NCI-H748 treated with DMSO at 0.1 percent for 48 hours (cell line): ENCODE results near the gene EPHA3.
"Not testable (repeated sequence)": the region's sequence is repeated elsewhere in the genome, so short reads cannot be mapped to it uniquely, and the experiment has no call there.

Experiments
- DNase-seq: peaks from one replicate; lab custom pipeline; 2025; lab: John Stamatoyannopoulos, UW

Gene EPHA3

GRCh38 chr3:89287902-89288508, 180.6 kb downstream of the EPHA3 start:
- DNase-seq: no peak

GRCh38 chr3:89289574-89290190, 182.3 kb downstream of the EPHA3 start:
- no peak for DNase-seq

GRCh38 chr3:89297199-89297598, 189.8 kb downstream of the EPHA3 start:
- no peak for DNase-seq

DNA sequence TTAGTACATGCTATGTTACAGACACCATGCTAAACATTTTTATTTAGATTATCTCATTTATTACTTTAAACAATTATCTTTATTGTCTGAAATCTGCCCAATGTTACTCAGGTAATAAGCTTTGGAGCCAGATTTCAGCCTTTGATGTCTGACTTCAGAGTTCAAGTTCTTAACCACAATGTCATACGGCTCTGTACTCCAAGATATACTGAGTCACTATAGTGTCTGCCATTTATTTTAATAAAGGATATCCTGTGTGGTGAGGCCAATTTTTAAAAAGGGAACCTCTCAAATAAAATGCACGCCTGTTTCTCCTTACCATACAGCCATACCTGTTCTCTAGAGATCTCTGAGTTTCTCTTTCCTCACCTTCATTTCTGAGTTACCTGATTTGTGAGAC, 193.1 kb downstream of the EPHA3 start:
- no peak for DNase-seq

- DNase-seq: no peak
Measured at GRCh38 chr3:89300981-89301380, 193.6 kb downstream of the EPHA3 start.

- no peak for DNase-seq
Measured at GRCh38 chr3:89303701-89304100, 196.3 kb downstream of the EPHA3 start.

- no peak for DNase-seq
Measured at GRCh38 chr3:89306540-89306939, 199.1 kb downstream of the EPHA3 start.

DNA sequence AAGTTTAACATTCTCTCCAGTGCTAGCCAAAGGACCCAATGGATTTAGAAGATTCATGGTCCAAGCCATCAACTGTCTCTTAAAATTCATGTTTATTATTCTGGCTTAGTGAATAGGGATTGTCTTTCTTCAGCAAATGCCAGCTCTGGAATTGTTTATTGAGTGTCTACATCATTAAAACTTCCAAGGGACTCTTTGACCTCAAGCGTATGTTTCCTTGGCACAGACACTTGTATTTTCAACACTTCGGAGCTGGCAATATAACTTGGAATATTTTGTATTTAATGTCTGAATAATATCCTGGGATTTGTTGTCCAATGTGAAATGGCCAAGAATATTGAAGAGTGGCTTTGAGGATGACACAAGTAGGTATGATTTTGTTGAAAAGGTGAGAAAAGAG, 204.2 kb downstream of the EPHA3 start:
- DNase-seq: no peak

GRCh38 chr3:89312141-89312540, 204.7 kb downstream of the EPHA3 start:
- DNase-seq: no peak

DNA sequence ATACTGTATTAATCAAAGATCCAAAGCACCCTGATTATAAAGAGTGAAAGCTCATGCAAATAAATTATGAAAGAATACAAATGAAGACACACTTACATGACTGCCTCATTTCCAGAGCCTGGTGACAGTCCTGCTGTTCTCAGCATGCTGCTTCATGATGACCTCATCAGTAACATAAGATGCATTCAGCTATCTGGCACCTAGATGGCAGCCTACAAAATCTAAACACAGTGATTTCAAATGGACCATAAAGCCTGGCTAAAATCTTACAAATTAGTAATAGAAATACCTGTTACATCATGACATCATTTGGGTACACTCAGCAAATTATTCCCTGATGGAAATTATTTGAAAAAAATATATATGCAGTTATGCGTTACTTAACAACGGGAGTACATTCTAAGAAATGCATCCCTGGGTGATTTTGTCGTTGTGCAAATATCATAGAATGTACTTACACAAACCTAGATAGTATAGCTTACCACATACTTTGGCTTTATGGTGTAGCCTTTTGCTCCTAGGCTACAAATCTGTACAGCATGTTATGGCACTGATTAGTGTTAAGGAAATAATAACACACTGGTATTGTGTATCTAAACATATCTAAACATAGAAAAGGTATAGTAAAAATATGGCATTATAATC, 207.2 kb downstream of the EPHA3 start:
- DNase-seq: no peak

GRCh38 chr3:89315750-89316470, 208.5 kb downstream of the EPHA3 start:
- DNase-seq: no peak

DNA sequence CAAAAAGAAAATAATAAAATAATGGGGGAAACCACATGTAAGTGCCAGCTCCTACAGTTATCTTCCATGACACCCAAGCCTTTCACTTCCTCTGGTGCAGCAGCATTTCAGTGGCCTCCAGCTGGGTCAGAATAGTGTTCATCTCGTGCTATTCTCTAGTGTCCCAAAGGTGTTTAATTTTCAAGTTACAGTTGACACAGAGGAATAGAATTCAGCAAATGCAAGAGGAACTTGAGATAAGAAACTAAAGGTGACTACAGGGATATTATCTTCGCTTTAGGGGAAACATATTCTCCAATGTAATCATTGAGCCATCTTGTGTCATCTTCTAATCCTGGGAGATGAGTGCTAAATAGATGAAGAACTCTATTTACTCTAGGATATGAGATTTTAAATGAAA, 212.8 kb downstream of the EPHA3 start:
- DNase-seq: no peak

DNA sequence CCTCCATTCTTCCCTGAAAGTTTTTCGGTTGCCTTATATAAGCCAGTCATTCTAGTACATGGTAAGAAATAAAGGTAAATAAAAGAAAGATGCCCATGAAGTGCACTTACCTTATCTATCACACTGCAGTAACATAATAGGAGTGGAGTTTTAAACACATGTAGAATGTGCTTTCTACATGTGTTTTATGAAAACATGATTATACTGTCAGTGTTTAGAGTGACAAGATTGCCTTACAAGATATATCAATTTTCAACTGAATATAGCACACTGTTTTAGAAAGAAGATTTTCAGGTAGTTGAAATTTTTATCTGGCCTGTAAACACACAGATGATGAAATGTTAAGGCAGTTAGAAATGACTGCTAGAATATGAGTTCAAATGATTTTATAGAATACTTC, 219.6 kb downstream of the EPHA3 start:
- DNase-seq: no peak

GRCh38 chr3:89332386-89332785, 225.0 kb downstream of the EPHA3 start:
- no peak for DNase-seq

DNA sequence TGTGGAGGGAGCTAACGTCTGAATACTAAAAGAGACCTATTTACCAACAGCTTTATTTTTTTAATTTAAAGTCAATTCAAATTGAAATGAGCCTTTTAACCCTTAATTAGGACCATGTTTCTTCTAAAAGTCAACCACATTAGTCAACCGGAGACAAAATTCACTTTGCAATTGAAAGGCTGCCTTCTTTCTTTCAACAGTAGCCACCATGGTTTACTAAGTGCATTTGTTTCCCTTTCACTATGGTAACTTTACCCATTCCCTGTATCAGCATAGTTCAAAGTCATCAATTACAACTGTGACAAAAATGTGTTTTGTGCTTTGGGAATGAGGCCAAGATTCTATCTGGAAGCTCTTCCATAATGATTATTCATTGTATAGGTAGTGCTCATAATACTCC, 225.4 kb downstream of the EPHA3 start:
- DNase-seq: no peak

DNA sequence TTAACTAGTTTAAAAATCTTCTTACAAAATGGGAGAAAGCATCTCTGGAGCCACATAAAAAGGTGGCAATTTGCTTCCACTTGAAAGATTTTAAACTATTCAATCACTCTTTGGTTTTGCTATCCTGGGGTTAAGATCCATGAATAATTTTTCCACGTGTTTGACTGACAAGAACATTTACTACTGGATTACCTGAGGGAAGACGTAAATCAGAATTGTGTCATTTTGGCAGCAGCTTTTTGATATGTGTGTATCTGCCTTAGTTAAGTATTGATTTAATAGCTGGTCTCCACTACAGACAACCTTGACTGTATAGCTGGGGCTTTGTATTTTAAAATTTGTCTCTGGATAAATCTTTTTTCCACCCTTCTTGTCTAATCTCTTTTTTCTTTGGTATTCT, 228.3 kb downstream of the EPHA3 start:
- no peak for DNase-seq

DNA sequence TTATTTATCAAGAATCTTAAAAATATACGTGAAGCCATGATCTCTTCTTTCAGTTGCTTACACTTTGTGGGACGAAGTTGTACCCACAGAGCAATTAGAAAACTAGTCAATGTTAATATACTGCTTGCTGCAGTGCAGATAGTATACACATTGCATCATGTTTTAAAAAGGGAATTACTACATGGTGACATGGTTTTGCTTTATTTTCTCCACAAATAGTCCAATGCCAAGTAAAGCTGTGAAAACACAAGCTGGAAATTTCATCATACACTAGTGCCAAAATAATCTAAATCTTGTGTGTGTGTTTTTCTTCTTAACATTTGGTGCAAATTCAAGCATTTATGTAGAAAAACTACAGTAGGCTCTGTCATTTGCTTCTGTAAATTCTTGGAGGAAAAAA, 233.0 kb downstream of the EPHA3 start:
- no peak for DNase-seq

DNA sequence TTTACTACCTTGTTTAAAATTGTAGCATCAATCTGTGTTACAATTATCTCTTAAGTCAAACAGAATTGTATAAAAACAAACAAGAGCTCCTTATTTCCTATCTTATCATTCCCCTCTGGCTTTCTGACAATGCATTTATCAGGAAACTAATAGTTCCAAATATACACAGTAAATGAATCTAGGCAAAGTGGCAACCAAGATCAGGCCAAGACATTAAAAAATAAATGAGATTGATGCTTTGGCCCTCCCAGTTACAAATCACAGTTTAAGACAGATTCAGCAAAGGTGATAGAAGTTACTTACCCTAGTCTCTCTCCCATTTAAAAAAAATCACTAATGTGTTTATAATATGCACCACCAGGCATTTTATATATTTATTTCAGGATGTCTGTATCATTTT, 236.7 kb downstream of the EPHA3 start:
- DNase-seq: no peak

DNA sequence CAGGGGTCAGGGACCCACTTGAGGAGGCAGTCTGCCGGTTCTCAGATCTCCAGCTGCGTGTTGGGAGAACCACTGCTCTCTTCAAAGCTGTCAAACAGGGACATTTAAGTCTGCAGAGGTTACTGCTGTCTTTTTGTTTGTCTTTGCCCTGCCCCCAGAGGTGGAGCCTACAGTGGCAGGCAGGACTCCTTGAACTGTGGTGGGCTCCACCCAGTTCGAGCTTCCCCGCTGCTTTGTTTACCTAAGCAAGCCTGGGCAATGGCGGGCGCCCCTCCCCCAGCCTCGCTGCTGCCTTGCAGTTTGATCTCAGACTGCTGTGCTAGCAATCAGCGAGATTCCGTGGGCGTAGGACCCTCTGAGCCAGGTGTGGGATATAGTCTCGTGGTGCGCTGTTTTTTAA, 243.5 kb downstream of the EPHA3 start:
- DNase-seq: not testable (repeated sequence)

- no peak for DNase-seq
Measured at GRCh38 chr3:89353465-89353864, 246.0 kb downstream of the EPHA3 start.

GRCh38 chr3:89358281-89358680, 250.9 kb downstream of the EPHA3 start:
- DNase-seq: no peak

GRCh38 chr3:89360156-89360555, 252.7 kb downstream of the EPHA3 start:
- DNase-seq: no peak

DNA sequence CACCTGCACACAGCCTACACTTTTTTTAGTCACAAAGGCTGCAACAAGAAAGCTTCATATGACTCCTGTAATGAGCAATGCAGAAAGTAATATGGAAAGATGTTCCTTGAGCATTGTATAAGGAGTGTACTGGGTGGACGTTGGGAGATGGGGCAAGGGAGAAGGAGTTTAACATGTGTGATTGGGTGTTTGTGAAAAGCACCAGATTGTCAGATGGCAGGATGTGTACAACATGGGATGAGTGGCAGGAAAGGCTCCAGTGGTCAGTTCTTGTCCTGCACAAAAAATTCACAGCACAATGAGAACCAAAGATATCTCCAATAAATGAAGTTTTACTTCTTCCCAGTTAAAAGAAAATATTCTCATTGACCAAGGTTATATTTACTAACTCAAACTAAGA, 255.1 kb downstream of the EPHA3 start:
- no peak for DNase-seq
